K562 (cell line): Measurements from ENCODE around the gene ZFP69. TPM values are rescaled to one million over a fixed set of nuclear protein-coding genes. Genes with fewer than 3 reads are reported as not detected.

Source experiments
- E2F1 ChIP-seq: sonication (generic); formaldehyde crosslinking; IDR thresholded peaks from 2 replicates; pipeline ENCODE4 v1.8.1; 2023; ENCODE audit warnings: mild to moderate bottlenecking, missing genetic modification reagents, moderate library complexity
- ELF1 ChIP-seq: fragments of 200-800 bp; sonication (Bioruptor generic); IDR thresholded peaks from 2 replicates; pipeline ENCODE4 v1.6.1; 2016; ENCODE audit warnings: missing genetic modification characterization, missing compliant biosample characterization
- FIP1L1 ChIP-seq: fragments of 200-400 bp; formaldehyde crosslinking; IDR thresholded peaks from 2 replicates; pipeline ENCODE4 v1.6.1; 2018; ENCODE audit warnings: mild to moderate bottlenecking, low read depth, low read length; ENCODE audit not compliant: poor library complexity, severe bottlenecking
- KLF13 ChIP-seq: fragments of 450-650 bp; IDR thresholded peaks from 2 replicates; pipeline ENCODE4 v1.6.1; 2016; ENCODE audit warnings: missing genetic modification characterization, low read depth, mild to moderate bottlenecking, missing compliant biosample characterization, moderate library complexity, borderline replicate concordance
- MLLT1 ChIP-seq, 2 experiments: fragments of 450-650 bp; IDR thresholded peaks; 2 replicates each; pipeline ENCODE4 v1.6.1; 2016
- NRF1 ChIP-seq, 2 experiments: fragments of 450-650 bp; IDR thresholded peaks in 1 of 2; conservative IDR thresholded peaks in 1 of 2; 2 replicates each; pipeline ENCODE4 v1.6.1; 2014; ENCODE audit warnings: mild to moderate bottlenecking in 2 of 2
- PRDM10 ChIP-seq: fragments of 450-650 bp; IDR thresholded peaks from 2 replicates; pipeline ENCODE4 v1.6.1; 2018; ENCODE audit not compliant: partially characterized antibody
- PRPF4 ChIP-seq: fragments of 200-400 bp; formaldehyde crosslinking; IDR thresholded peaks from one replicate; pipeline ENCODE4 v1.6.1; 2017; ENCODE audit warnings: low read length, low read depth, mild to moderate bottlenecking; ENCODE audit not compliant: insufficient read depth, poor library complexity, severe bottlenecking
- RAD21 ChIP-seq, 2 experiments: fragments of 250-450 bp in 1 of 2; fragments of 450-650 bp in 1 of 2; sonication (Bioruptor Pico) in 1 of 2; formaldehyde crosslinking in 1 of 2; IDR thresholded peaks in 1 of 2; conservative IDR thresholded peaks in 1 of 2; 2 replicates each; pipeline versions ENCODE4 v1.4.0 to v1.8.0; 2020 to 2022; ENCODE audit warnings: mild to moderate bottlenecking in 2 of 2, moderate library complexity in 1 of 2
- RNF2 ChIP-seq: sonication (generic); IDR thresholded peaks from 2 replicates; pipeline ENCODE4 v1.6.1; 2016
- SMAD4 ChIP-seq: fragments of 250-450 bp; sonication (Bioruptor Pico); conservative IDR thresholded peaks from 2 replicates; pipeline ENCODE4 v1.8.0; 2021; ENCODE audit warnings: inconsistent platforms, mild to moderate bottlenecking, moderate library complexity
- SRF ChIP-seq, 2 experiments: fragments of 250-450, 450-650 bp in 1 of 2; sonication (Bioruptor Pico) in 1 of 2; sonication (generic) in 1 of 2; formaldehyde crosslinking; IDR thresholded peaks; 2 replicates each; pipeline versions ENCODE4 v1.5.0 to v1.5.1; 2020 to 2022; ENCODE audit warnings: mild to moderate bottlenecking in 1 of 2, missing genetic modification reagents in 1 of 2
- SRSF3 ChIP-seq: fragments of 200-400 bp; formaldehyde crosslinking; IDR thresholded peaks from 2 replicates; pipeline ENCODE4 v1.6.1; 2016; ENCODE audit warnings: mild to moderate bottlenecking, low read length, moderate library complexity; ENCODE audit not compliant: insufficient read depth
- THRAP3 ChIP-seq: fragments of 450-650 bp; IDR thresholded peaks from 2 replicates; pipeline ENCODE4 v1.6.1; 2016; ENCODE audit warnings: mild to moderate bottlenecking, inconsistent platforms, borderline replicate concordance
- THRB ChIP-seq: fragments of 450-650 bp; formaldehyde crosslinking; conservative IDR thresholded peaks from 2 replicates; pipeline ENCODE4 v1.4.0; 2022; ENCODE audit warnings: mild to moderate bottlenecking, missing genetic modification characterization
- ZNF133 ChIP-seq: fragments of 250-450 bp; sonication (Bioruptor Pico); IDR thresholded peaks from 2 replicates; pipeline ENCODE4 v1.4.0; 2020; ENCODE audit warnings: mild to moderate bottlenecking
- ZNF551 ChIP-seq: fragments of 250-450 bp; sonication (Bioruptor Pico); IDR thresholded peaks from 2 replicates; pipeline ENCODE4 v1.5.0; 2021; ENCODE audit warnings: mild to moderate bottlenecking, moderate library complexity
- ZNF561 ChIP-seq: fragments of 450-650 bp; formaldehyde crosslinking; conservative IDR thresholded peaks from 2 replicates; pipeline ENCODE4 v1.4.0; 2020; ENCODE audit warnings: mild to moderate bottlenecking, moderate library complexity
- ZNF644 ChIP-seq: fragments of 200-800 bp; sonication (Bioruptor generic); IDR thresholded peaks from 2 replicates; pipeline ENCODE4 v1.6.1; 2016; ENCODE audit warnings: low read depth, missing genetic modification characterization, missing compliant biosample characterization
- ZNF76 ChIP-seq: fragments of 250-450 bp; sonication (Bioruptor Pico); IDR thresholded peaks from 2 replicates; pipeline ENCODE4 v1.4.0; 2020; ENCODE audit warnings: mild to moderate bottlenecking, moderate library complexity, borderline replicate concordance
- polyA plus RNA-seq, 8 experiments: library from polyadenylated mRNA; depleted of rRNA in 4 of 8; stranded (reverse) in 5 of 8; unstranded in 3 of 8; fragments of >200 nt; fragmentation: Nextera tagmentation in 2 of 8; fragmentation: Illumina TruSeq in 1 of 8; extraction: Ambion mirVana in 2 of 8; extraction: Trizol in 1 of 8; gene quantifications; 2 replicates each; pipeline versions ENCODE4 v1.2.1 to v1.2.3, GENCODE V29; 2011 to 2014; ENCODE audit warnings: inconsistent platforms in 1 of 8, missing spikeins in 1 of 8
- total RNA-seq, 7 experiments: library from RNA; depleted of rRNA in 6 of 7; stranded (reverse); fragments of >200 nt in 6 of 7; fragmentation: Illumina TruSeq in 2 of 7; extraction: Trizol in 2 of 7; gene quantifications; 2 replicates each; pipeline versions ENCODE4 v1.2.1 to v1.2.3, GENCODE V29; 2011 to 2021; ENCODE audit warnings: low replicate concordance in 1 of 7

The ZFP69 gene
- total and polyA plus RNA-seq, 9 of the 15 experiments (the other 6 are each of a cell fraction or from before 2014, with no cell fraction given), result 2.0 to 8.4 (median 5.7) TPM

GRCh38 chr1:40530735-40531380, 53.8 kb downstream of the ZFP69 start (continued):
- TF ChIP-seq FIP1L1, result no peak
- no peak for TF ChIP-seq SMAD4 (CRISPR knock-in tag)
- TF ChIP-seq THRAP3, result peak; percentile 90; the same call in 1 of the 2 replicates
- no peak for TF ChIP-seq NRF1 (conservative IDR thresholded peaks at IDR 0.05 in 1 of 2, IDR thresholded peaks at IDR 0.05 in 1 of 2)
- TF ChIP-seq SRSF3, result no peak
- TF ChIP-seq PRDM10, result no peak
- peak in 1 of 2 experiments; percentile 1; a peak in 1 of 4 replicates for TF ChIP-seq RAD21 (CRISPR knock-in tag; conservative IDR thresholded peaks at IDR 0.05 in 1 of 2, IDR thresholded peaks at IDR 0.05 in 1 of 2)
- TF ChIP-seq ZNF76, result no peak
- TF ChIP-seq ZNF133 (CRISPR knock-in tag), result no peak
- TF ChIP-seq ELF1 (tag), result no peak
- no peak for TF ChIP-seq KLF13 (tag)
- TF ChIP-seq E2F1 (CRISPR knock-in tag), result no peak
- no peak for TF ChIP-seq ZNF551 (CRISPR knock-in tag)
- TF ChIP-seq SRF (CRISPR knock-in tag; IDR thresholded peaks at IDR 0.05), result no peak
- 0 out of 2 replicates have a peak, but pooled peaks have one; percentile 5 for TF ChIP-seq RNF2
- no peak for TF ChIP-seq ZNF561
- no peak for TF ChIP-seq ZNF644 (tag)
- TF ChIP-seq PRPF4, result no peak
- TF ChIP-seq MLLT1 (IDR thresholded peaks at IDR 0.05), result peak; percentile 55 to 67; a peak in 2 of 4 replicates
- TF ChIP-seq THRB, result no peak
